ENCODE results near the gene TTC28. TPM values are rescaled to one million over a fixed set of nuclear protein-coding genes. Genes with fewer than 3 reads are reported as not detected.

The TTC28 gene
- total RNA-seq, 1 donor from 2014 or later: 16.4 TPM

DNA sequence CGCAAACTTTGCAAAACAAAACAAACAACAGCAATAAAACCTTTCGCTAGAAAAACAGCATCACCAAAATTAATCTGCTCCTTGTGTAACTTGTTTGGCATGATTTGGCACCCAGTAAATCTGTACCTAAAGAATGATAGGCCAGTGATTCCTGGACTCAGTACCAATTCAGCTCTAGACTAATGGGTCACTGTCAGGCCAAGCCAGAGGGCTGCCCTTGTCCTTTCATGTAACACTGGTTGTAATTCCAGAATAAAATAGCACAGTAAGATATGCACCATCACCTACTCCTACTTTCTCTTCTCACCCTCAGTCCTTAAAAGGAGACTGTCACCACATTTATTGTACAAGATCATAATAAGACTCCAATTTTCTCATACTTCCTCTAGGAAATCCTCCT lies 419.0 kb downstream of the TTC28 start:
- no peak for DNase-seq
- Histone ChIP-seq H3K4me3 (no peak overlapping the region), H3K27me3 (ENCODE audit: low read depth) (no peaks in the 10 kb centered on the region), H3K27ac (replicated peaks) (no peak overlapping the region), H3K4me1 (peaks cover 25% of the 10 kb centered on the region), H3K9me3 (replicated peaks) (peaks cover 3% of the 10 kb centered on the region), H3K36me3 (no peaks in the 10 kb centered on the region)
- TF ChIP-seq, protein P1, sequence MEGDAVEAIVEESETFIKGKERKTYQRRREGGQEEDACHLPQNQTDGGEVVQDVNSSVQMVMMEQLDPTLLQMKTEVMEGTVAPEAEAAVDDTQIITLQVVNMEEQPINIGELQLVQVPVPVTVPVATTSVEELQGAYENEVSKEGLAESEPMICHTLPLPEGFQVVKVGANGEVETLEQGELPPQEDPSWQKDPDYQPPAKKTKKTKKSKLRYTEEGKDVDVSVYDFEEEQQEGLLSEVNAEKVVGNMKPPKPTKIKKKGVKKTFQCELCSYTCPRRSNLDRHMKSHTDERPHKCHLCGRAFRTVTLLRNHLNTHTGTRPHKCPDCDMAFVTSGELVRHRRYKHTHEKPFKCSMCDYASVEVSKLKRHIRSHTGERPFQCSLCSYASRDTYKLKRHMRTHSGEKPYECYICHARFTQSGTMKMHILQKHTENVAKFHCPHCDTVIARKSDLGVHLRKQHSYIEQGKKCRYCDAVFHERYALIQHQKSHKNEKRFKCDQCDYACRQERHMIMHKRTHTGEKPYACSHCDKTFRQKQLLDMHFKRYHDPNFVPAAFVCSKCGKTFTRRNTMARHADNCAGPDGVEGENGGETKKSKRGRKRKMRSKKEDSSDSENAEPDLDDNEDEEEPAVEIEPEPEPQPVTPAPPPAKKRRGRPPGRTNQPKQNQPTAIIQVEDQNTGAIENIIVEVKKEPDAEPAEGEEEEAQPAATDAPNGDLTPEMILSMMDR (IDR thresholded peaks at IDR 0.05; ENCODE audit: borderline replicate concordance): no peak
- intact Hi-C loops (cut with micrococcal nuclease): no loop called here

DNA sequence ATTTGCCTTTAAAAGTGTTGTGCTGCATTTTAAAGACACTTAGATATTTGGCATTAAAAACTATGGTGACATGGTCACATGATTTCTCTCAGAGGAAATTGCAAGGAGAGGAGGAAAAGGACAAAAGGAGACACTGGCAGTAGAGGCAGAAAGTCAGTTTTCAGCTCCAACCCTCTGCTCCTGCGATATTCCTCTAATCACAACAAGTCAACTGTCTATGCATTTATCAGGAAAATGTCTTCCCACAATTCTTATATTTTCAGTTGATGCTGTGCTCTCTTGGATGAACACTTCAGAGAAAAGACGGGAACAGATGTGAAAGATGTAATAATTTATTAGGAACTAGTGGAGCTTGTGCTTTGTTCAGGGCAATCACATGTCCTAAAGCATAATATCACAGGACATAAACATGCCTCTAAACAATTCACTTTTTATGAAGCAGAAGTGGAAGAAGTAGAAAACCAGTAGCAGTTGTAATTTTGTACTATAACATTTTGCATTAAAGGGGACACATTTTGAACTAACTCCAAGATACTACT lies 419.8 kb downstream of the TTC28 start:
- intact Hi-C loops (cut with micrococcal nuclease): no loop called here

DNA sequence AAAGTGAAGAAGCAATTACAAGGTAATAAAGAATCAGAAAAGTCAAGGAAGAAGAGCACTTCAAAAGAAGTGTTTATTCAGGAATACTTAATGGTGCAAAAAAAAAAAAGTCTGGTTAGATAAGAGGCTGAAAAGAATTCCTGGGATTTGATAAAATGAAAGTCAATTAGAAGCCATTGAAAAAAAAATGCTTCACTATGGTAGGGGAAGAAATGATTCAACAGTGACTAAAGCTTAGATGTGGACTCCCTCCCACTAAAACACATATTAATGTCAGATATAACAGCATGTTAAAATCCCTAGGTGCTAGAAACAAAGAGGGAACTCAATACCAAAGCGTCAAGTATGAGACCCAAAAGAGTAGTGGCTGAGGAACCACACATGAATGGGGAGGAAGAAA lies 425.2 kb downstream of the TTC28 start:
- Histone ChIP-seq H3K27me3 (ENCODE audit: low read depth) (no peaks in the 10 kb centered on the region), H3K4me3 (no peak overlapping the region), H3K27ac (replicated peaks) (no peak overlapping the region), H3K36me3 (peaks cover 4% of the 10 kb centered on the region), H3K9me3 (replicated peaks) (peaks cover 3% of the 10 kb centered on the region), H3K4me1 (peaks cover 11% of the 10 kb centered on the region)
- DNase-seq: no peak
- intact Hi-C loops (cut with micrococcal nuclease): no loop called here
- TF ChIP-seq, protein P1 (IDR thresholded peaks at IDR 0.05; ENCODE audit: borderline replicate concordance): no peak

More for the DNA sequence above, 419.8 kb downstream of the TTC28 start:
- Histone ChIP-seq H3K36me3 (peaks cover 4% of the 10 kb centered on the region), H3K27me3 (ENCODE audit: low read depth) (no peaks in the 10 kb centered on the region), H3K27ac (replicated peaks) (no peak overlapping the region), H3K4me3 (no peak overlapping the region), H3K4me1 (peaks cover 25% of the 10 kb centered on the region), H3K9me3 (replicated peaks) (peaks cover 3% of the 10 kb centered on the region)
- DNase-seq: no peak
- TF ChIP-seq, protein P1 (IDR thresholded peaks at IDR 0.05; ENCODE audit: borderline replicate concordance): no peak

DNA sequence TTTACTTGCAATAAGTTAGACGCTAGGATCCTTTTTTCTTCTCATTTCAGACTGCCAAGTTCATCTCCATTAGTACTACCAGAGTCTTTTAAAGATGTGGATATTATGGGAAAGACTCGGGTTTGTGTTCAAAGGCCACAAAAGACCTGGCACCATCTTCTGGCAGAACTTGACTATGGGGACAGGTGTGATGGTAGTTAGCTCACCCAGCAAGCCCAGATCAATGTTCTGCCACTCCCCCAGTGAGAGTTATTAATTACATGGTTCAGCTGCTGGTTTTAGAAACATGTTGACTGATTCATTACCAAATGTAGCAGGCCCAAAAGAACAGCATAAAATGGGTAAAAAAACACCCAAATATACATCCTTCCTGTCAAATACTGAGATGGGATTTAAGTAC lies 427.1 kb downstream of the TTC28 start:
- H3K4me1 ChIP-seq: peaks cover 26% of the 10 kb centered on the region
- DNase-seq: no peak
- no peak overlapping the region for H3K27ac ChIP-seq (replicated peaks)
- peaks cover 3% of the 10 kb centered on the region for H3K9me3 ChIP-seq (replicated peaks)
- H3K4me3 ChIP-seq: no peak overlapping the region
- TF ChIP-seq, protein P1 (IDR thresholded peaks at IDR 0.05; ENCODE audit: borderline replicate concordance): no peak
- intact Hi-C loops (cut with micrococcal nuclease): no loop called here
- H3K27me3 ChIP-seq (ENCODE audit: low read depth): no peaks in the 10 kb centered on the region
- H3K36me3 ChIP-seq: peaks cover 4% of the 10 kb centered on the region

DNA sequence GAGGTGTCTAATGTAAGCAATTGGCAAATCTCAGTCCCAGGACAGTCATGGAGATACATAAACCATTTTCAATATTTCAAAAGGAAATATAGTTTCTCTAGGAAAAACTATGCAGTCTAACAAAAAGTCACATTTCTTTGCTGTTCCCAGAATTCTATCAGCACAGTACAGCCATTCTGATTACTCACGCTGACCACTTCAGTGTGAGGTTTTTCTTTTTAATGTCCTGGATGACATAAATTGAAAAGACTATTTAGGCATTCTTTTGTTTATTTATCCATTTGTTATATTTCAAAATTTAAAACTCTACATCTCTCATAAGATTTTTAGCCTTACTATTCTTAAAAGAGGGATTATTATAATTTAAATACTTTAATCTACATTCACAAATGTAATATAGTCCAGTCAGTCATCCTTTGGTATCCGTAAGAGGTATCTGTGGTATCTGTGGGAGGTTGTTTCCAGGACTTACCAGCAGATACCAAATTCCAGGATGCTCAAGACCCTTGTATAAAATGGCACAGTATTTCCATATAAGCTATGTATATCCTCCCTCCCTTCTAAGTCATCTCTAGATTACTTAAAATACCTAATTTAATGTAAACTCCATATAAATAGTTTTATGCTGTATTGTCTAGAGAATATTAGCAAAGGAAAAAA lies 429.5 kb downstream of the TTC28 start:
- intact Hi-C loops (cut with micrococcal nuclease): no loop called here
- H3K4me1 ChIP-seq: peaks cover 49% of the 10 kb centered on the region

More for the DNA sequence above, 429.5 kb downstream of the TTC28 start:
- Histone ChIP-seq H3K4me3 (no peak overlapping the region), H3K27ac (replicated peaks) (no peak overlapping the region), H3K27me3 (ENCODE audit: low read depth) (no peaks in the 10 kb centered on the region), H3K9me3 (replicated peaks) (no peaks in the 10 kb centered on the region), H3K36me3 (peaks cover 1% of the 10 kb centered on the region)
- DNase-seq: no peak
- TF ChIP-seq, protein P1 (IDR thresholded peaks at IDR 0.05; ENCODE audit: borderline replicate concordance): no peak

All from left ventricle myocardium inferior (tissue), 1 donor.